ENCODE measurements around the gene WDFY2.

The WDFY2 gene

GRCh38 chr13:51777921-51778320, 193.7 kb downstream of the WDFY2 start:
- DNase-seq, result no peak

- DNase-seq, result no peak
These were observed 194.1 kb downstream of the WDFY2 start for GRCh38 chr13:51778392-51778791.

GRCh38 chr13:51780099-51780498, 195.8 kb downstream of the WDFY2 start:
- no peak for DNase-seq

GRCh38 chr13:51781246-51782022, 197.2 kb downstream of the WDFY2 start:
- peak; percentile 34 for DNase-seq

- no peak for DNase-seq
These were observed 197.9 kb downstream of the WDFY2 start for GRCh38 chr13:51782026-51782710.

- no peak for DNase-seq
These were observed 199.3 kb downstream of the WDFY2 start for GRCh38 chr13:51783428-51784094.

GRCh38 chr13:51784097-51784496, 199.8 kb downstream of the WDFY2 start:
- no peak for DNase-seq

- no peak for DNase-seq
These were observed 201.6 kb downstream of the WDFY2 start for GRCh38 chr13:51785712-51786424.

GRCh38 chr13:51786425-51787265, 202.4 kb downstream of the WDFY2 start:
- DNase-seq, result no peak

GRCh38 chr13:51793570-51794271, 209.5 kb downstream of the WDFY2 start:
- DNase-seq, result no peak

- no peak for DNase-seq
These were observed 210.7 kb downstream of the WDFY2 start for GRCh38 chr13:51794964-51795363.

GRCh38 chr13:51795419-51795818, 211.2 kb downstream of the WDFY2 start:
- DNase-seq, result no peak

- DNase-seq, result no peak
These were observed 212.3 kb downstream of the WDFY2 start for GRCh38 chr13:51796546-51796945.

GRCh38 chr13:51797664-51798488, 213.6 kb downstream of the WDFY2 start:
- DNase-seq, result peak; percentile 46

- no peak for DNase-seq
These were observed 215.0 kb downstream of the WDFY2 start for GRCh38 chr13:51799261-51799660.

GRCh38 chr13:51800486-51800885, 216.2 kb downstream of the WDFY2 start:
- no peak for DNase-seq

GRCh38 chr13:51801631-51802099, 217.4 kb downstream of the WDFY2 start:
- DNase-seq, result no peak

GRCh38 chr13:51802631-51803418, 218.6 kb downstream of the WDFY2 start:
- DNase-seq, result no peak

- DNase-seq, result peak; percentile 89
These were observed 219.4 kb downstream of the WDFY2 start, which contains the start of gene DHRS12 for GRCh38 chr13:51803422-51804294. Gene DHRS12, minus strand, starts transcription at chr13:51804163. Its CDS starts 4,504 bp downstream, at chr13:51799659.

All from 8988T (cell line).